GM23338 (cell line): Measurements from ENCODE around the gene TRHDE. TPM values are rescaled to one million over a fixed set of nuclear protein-coding genes. Genes with fewer than 3 reads are reported as not detected.
A peak's percentile ranks its signal among the peaks of the same experiment; 100 is the strongest.

Experiments
- ATAC-seq: fragments of 200-7000 bp; cut with Tn5 transposase; 3 replicates; pipeline ENCODE4 v1.9.1; 2020
- DNase-seq: peaks from one replicate; pipeline ENCODE4 v3.0.0-alpha.2; 2015; ENCODE audit warnings: low spot score
- H2AFZ ChIP-seq: fragments of 200-600 bp; sonication (generic); 2 replicates; pipeline ENCODE4 v1.8.0; 2016; ENCODE audit warnings: antibody characterized with exemption, mild to moderate bottlenecking, moderate library complexity
- H3F3A ChIP-seq: fragments of 200-600 bp; sonication (generic); replicated peaks from 2 replicates; pipeline ENCODE4 v1.8.0; 2017; ENCODE audit warnings: antibody characterized with exemption, mixed run types, low read depth
- H3K27ac ChIP-seq: fragments of 200-600 bp; sonication (generic); 2 replicates; pipeline ENCODE4 v1.6.1; 2016; ENCODE audit warnings: low read depth
- H3K27me3 ChIP-seq: fragments of 200-600 bp; sonication (generic); 2 replicates; pipeline ENCODE4 v1.8.0; 2016; ENCODE audit warnings: mild to moderate bottlenecking, mixed run types, moderate library complexity; ENCODE audit not compliant: insufficient read depth
- H3K36me3 ChIP-seq: fragments of 200-600 bp; sonication (generic); 2 replicates; pipeline ENCODE4 v1.8.0; 2016; ENCODE audit warnings: mild to moderate bottlenecking; ENCODE audit not compliant: insufficient read depth
- H3K4me1 ChIP-seq: fragments of 200-600 bp; sonication (generic); 2 replicates; pipeline ENCODE4 v1.8.0; 2016; ENCODE audit warnings: mild to moderate bottlenecking, moderate library complexity; ENCODE audit not compliant: insufficient read depth
- H3K4me2 ChIP-seq: fragments of 200-600 bp; sonication (generic); 2 replicates; pipeline ENCODE4 v1.7.1; 2017; ENCODE audit warnings: mixed run types
- H3K4me3 ChIP-seq: fragments of 200-600 bp; sonication (generic); 2 replicates; pipeline ENCODE4 v1.6.1; 2016; ENCODE audit warnings: mixed run types
- H3K79me2 ChIP-seq: fragments of 200-600 bp; sonication (generic); replicated peaks from 2 replicates; pipeline ENCODE4 v1.8.0; 2017; ENCODE audit warnings: mild to moderate bottlenecking; ENCODE audit not compliant: insufficient read depth
- H3K9me2 ChIP-seq: fragments of 200-600 bp; sonication (generic); 2 replicates; pipeline ENCODE4 v1.8.0; 2017; ENCODE audit not compliant: insufficient read depth
- H4K20me1 ChIP-seq: fragments of 200-600 bp; sonication (generic); replicated peaks from 2 replicates; pipeline ENCODE4 v1.8.0; 2017; ENCODE audit warnings: mild to moderate bottlenecking; ENCODE audit not compliant: insufficient read depth
- H3K27ac Mint-ChIP-seq: 2 replicates; pipeline ENCODE4 v1.8.0; 2020; ENCODE audit warnings: inconsistent platforms, mild to moderate bottlenecking, moderate library complexity, mixed read lengths
- H3K27me3 Mint-ChIP-seq: 3 replicates; pipeline ENCODE4 v1.8.0; 2022; ENCODE audit warnings: low read depth, mild to moderate bottlenecking, moderate library complexity, mixed read lengths, inconsistent platforms; ENCODE audit not compliant: insufficient read depth, poor library complexity
- H3K36me3 Mint-ChIP-seq: 3 replicates; pipeline ENCODE4 v1.8.0; 2021; ENCODE audit warnings: low read depth, mild to moderate bottlenecking, inconsistent platforms, moderate library complexity, mixed read lengths
- H3K4me1 Mint-ChIP-seq: 3 replicates; pipeline ENCODE4 v1.8.0; 2020; ENCODE audit warnings: mild to moderate bottlenecking, inconsistent platforms, mixed read lengths
- H3K4me3 Mint-ChIP-seq: 3 replicates; pipeline ENCODE4 v1.8.0; 2021; ENCODE audit warnings: moderate library complexity, mild to moderate bottlenecking, inconsistent platforms, mixed read lengths
- H3K9me3 Mint-ChIP-seq: 3 replicates; pipeline ENCODE4 v1.8.0; 2020; ENCODE audit warnings: moderate library complexity, mild to moderate bottlenecking, inconsistent platforms, mixed read lengths
- CREB1 ChIP-seq: fragments of 250-450 bp; sonication (Bioruptor Pico); IDR thresholded peaks from 2 replicates; pipeline ENCODE4 v1.5.0; 2020; ENCODE audit warnings: low read depth, mild to moderate bottlenecking, moderate library complexity
- CTCF ChIP-seq, 2 experiments: fragments of 200-600 bp in 1 of 2; sonication (generic) in 1 of 2; conservative IDR thresholded peaks; 2 replicates each; pipeline versions ENCODE4 v1.5.1 to v1.6.1; 2016 to 2017; ENCODE audit warnings: antibody characterized with exemption in 2 of 2, low read depth in 2 of 2, mild to moderate bottlenecking in 2 of 2, moderate library complexity in 1 of 2
- EZH2 ChIP-seq: fragments of 200-600 bp; sonication (generic); IDR thresholded peaks from one replicate; pipeline ENCODE4 v1.8.0; 2017; ENCODE audit warnings: antibody characterized with exemption, mild to moderate bottlenecking, low read depth; ENCODE audit not compliant: unreplicated experiment
- NANOG ChIP-seq: IDR thresholded peaks from 2 replicates; pipeline ENCODE4 v1.6.1; 2016; ENCODE audit warnings: antibody characterized with exemption, borderline replicate concordance
- STAT1 ChIP-seq: IDR thresholded peaks from one replicate; pipeline ENCODE4 v1.6.1; 2016; ENCODE audit warnings: antibody characterized with exemption; ENCODE audit not compliant: unreplicated experiment
- ZNF114 ChIP-seq: fragments of 250-450 bp; sonication (Bioruptor Pico); IDR thresholded peaks from 2 replicates; pipeline ENCODE4 v1.5.0; 2020; ENCODE audit warnings: mild to moderate bottlenecking, moderate library complexity
- polyA plus RNA-seq: library from polyadenylated mRNA; unstranded; fragments of >200 nt; fragmentation: Nextera tagmentation; extraction: Ambion mirVana; gene quantifications from 2 replicates; pipeline ENCODE4 v1.2.1, GENCODE V29; 2016
- total RNA-seq: library from RNA; depleted of rRNA; stranded (reverse); fragments of >200 nt; shearing (Covaris generic); gene quantifications from 2 replicates; pipeline ENCODE4 v1.2.3, GENCODE V29; 2014
- TF ChIP-seq, protein P1 (sequence below): IDR thresholded peaks from one replicate; pipeline ENCODE4 v1.6.1; 2018; ENCODE audit warnings: antibody characterized with exemption; ENCODE audit not compliant: unreplicated experiment
- TF ChIP-seq, protein P2 (sequence below): IDR thresholded peaks from 2 replicates; pipeline ENCODE4 v1.6.1; 2016; ENCODE audit warnings: antibody characterized with exemption

Gene TRHDE
- total and polyA plus RNA-seq, 2 experiments from 2014 or later, result 1.3 to 7.7 TPM

- TF ChIP-seq, protein P1, sequence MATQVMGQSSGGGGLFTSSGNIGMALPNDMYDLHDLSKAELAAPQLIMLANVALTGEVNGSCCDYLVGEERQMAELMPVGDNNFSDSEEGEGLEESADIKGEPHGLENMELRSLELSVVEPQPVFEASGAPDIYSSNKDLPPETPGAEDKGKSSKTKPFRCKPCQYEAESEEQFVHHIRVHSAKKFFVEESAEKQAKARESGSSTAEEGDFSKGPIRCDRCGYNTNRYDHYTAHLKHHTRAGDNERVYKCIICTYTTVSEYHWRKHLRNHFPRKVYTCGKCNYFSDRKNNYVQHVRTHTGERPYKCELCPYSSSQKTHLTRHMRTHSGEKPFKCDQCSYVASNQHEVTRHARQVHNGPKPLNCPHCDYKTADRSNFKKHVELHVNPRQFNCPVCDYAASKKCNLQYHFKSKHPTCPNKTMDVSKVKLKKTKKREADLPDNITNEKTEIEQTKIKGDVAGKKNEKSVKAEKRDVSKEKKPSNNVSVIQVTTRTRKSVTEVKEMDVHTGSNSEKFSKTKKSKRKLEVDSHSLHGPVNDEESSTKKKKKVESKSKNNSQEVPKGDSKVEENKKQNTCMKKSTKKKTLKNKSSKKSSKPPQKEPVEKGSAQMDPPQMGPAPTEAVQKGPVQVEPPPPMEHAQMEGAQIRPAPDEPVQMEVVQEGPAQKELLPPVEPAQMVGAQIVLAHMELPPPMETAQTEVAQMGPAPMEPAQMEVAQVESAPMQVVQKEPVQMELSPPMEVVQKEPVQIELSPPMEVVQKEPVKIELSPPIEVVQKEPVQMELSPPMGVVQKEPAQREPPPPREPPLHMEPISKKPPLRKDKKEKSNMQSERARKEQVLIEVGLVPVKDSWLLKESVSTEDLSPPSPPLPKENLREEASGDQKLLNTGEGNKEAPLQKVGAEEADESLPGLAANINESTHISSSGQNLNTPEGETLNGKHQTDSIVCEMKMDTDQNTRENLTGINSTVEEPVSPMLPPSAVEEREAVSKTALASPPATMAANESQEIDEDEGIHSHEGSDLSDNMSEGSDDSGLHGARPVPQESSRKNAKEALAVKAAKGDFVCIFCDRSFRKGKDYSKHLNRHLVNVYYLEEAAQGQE, result no peak
- TF ChIP-seq EZH2 (no peak), STAT1 (no peak)
These were observed 412.3 kb downstream of the TRHDE start (continued) for GRCh38 chr12:72684491-72684890.

- Mint-ChIP-seq H3K9me3 (no peaks in the 10 kb centered on the region), H3K36me3 (peaks cover 6% of the 10 kb centered on the region; the same call in 1 of the 3 replicates), H3K27me3 (no peaks in the 10 kb centered on the region), H3K27ac (no peak overlapping the region), H3K4me1 (peaks cover 10% of the 10 kb centered on the region), H3K4me3 (no peak overlapping the region)
- Histone ChIP-seq H3K27me3 (no peaks in the 10 kb centered on the region), H2AFZ (peak overlapping the region; percentile 33), H3K4me3 (no peak overlapping the region), H3K9me2 (peaks cover 8% of the 10 kb centered on the region; the same call in 1 of the 2 replicates), H3K36me3 (0 out of 2 replicates have a peak, but pooled peaks cover 6% of the 10 kb centered on the region), H4K20me1 (no peaks in the 10 kb centered on the region), H3F3A (no peaks in the 10 kb centered on the region), H3K79me2 (no peaks in the 10 kb centered on the region), H3K27ac (no peak overlapping the region), H3K4me2 (no peak overlapping the region), H3K4me1 (no peaks in the 10 kb centered on the region)
- DNase-seq, result no peak
- ATAC-seq, result no peak
- TF ChIP-seq, protein P2, sequence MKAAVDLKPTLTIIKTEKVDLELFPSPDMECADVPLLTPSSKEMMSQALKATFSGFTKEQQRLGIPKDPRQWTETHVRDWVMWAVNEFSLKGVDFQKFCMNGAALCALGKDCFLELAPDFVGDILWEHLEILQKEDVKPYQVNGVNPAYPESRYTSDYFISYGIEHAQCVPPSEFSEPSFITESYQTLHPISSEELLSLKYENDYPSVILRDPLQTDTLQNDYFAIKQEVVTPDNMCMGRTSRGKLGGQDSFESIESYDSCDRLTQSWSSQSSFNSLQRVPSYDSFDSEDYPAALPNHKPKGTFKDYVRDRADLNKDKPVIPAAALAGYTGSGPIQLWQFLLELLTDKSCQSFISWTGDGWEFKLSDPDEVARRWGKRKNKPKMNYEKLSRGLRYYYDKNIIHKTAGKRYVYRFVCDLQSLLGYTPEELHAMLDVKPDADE, result no peak
- TF ChIP-seq ZNF114 (no peak), NANOG (no peak), CTCF (conservative IDR thresholded peaks at IDR 0.05; ENCODE audit: low read depth in 2 of 2) (no peak), CREB1 (CRISPR knock-in tag) (no peak)
- TF ChIP-seq, protein P1, result no peak
These were observed 420.2 kb downstream of the TRHDE start for GRCh38 chr12:72692338-72692737.
